PFSK-1 (cell line): ENCODE measurements around the gene GCFC2. TPM values are rescaled to one million over a fixed set of nuclear protein-coding genes. Genes with fewer than 3 reads are reported as not detected.

Experiments used
- FOXP2 ChIP-seq: optimal IDR thresholded peaks from 2 replicates; pipeline ENCODE3; 2011; ENCODE audit warnings: borderline replicate concordance, control low read depth, inconsistent platforms; ENCODE audit not compliant: insufficient read depth; ENCODE audit errors: extremely low read length, extremely low read depth
- POLR2AphosphoS5 ChIP-seq: IDR thresholded peaks from 2 replicates; pipeline ENCODE4 v1.6.1; 2012; ENCODE audit warnings: low read depth, mild to moderate bottlenecking, control low read depth, low read length, moderate library complexity
- REST ChIP-seq, 2 experiments: IDR thresholded peaks; 2 replicates each; pipeline versions ENCODE4 v1.6.1 to v1.8.0; 2011 to 2012; ENCODE audit warnings: low read depth in 2 of 2, low read length in 2 of 2, control low read depth in 1 of 2, inconsistent platforms in 1 of 2, mild to moderate bottlenecking in 1 of 2, moderate library complexity in 1 of 2; ENCODE audit not compliant: insufficient read depth in 1 of 2
- SIN3A ChIP-seq: IDR thresholded peaks from 2 replicates; pipeline ENCODE4 v1.6.1; 2012; ENCODE audit warnings: mild to moderate bottlenecking, low read length, moderate library complexity, borderline replicate concordance; ENCODE audit not compliant: insufficient read depth
- TAF1 ChIP-seq: IDR thresholded peaks from 2 replicates; pipeline ENCODE4 v1.6.1; 2012; ENCODE audit warnings: low read length, control low read depth, borderline replicate concordance; ENCODE audit not compliant: insufficient read depth
- polyA plus RNA-seq: library from polyadenylated mRNA; unstranded; fragments of >200 nt; gene quantifications from one replicate; pipeline ENCODE4 v1.2.1, GENCODE V29; 2012; ENCODE audit warnings: low read depth, missing spikeins; ENCODE audit not compliant: insufficient read length

The GCFC2 gene
- 20.2 TPM for polyA plus RNA-seq

- peak in 1 of 2 experiments; percentile 37; a peak in 1 of 4 replicates for TF ChIP-seq REST (IDR thresholded peaks at IDR 0.05; ENCODE audit: insufficient read depth in 1 of 2, low read depth in 2 of 2, low read length in 2 of 2)
- TF ChIP-seq POLR2AphosphoS5, result peak; percentile 92
- TF ChIP-seq TAF1, result peak; percentile 60; the same call in 1 of the 2 replicates
- TF ChIP-seq SIN3A, result no peak
- TF ChIP-seq FOXP2, result peak; percentile 75
Observed at GRCh38 chr2:75710577-75711253, at the start of gene GCFC2. Gene GCFC2 (minus strand): TSS chr2:75710915. CDS start chr2:75710855, 60 bp downstream.

- TF ChIP-seq SIN3A (no peak), POLR2AphosphoS5 (no peak), TAF1 (no peak), FOXP2 (no peak), REST (IDR thresholded peaks at IDR 0.05; ENCODE audit: insufficient read depth in 1 of 2, low read depth in 2 of 2, low read length in 2 of 2) (no peak)
Observed at GRCh38 chr2:75752828-75753227, 42.1 kb upstream of the GCFC2 start.

- TF ChIP-seq SIN3A, result no peak
- TF ChIP-seq POLR2AphosphoS5, result no peak
- TF ChIP-seq FOXP2, result no peak
- no peak for TF ChIP-seq REST (IDR thresholded peaks at IDR 0.05; ENCODE audit: insufficient read depth in 1 of 2, low read depth in 2 of 2, low read length in 2 of 2)
- no peak for TF ChIP-seq TAF1
Observed at GRCh38 chr2:75751824-75752468, 41.2 kb upstream of the GCFC2 start.

- TF ChIP-seq FOXP2, result no peak
- TF ChIP-seq REST (IDR thresholded peaks at IDR 0.05; ENCODE audit: insufficient read depth in 1 of 2, low read depth in 2 of 2, low read length in 2 of 2), result no peak
- TF ChIP-seq POLR2AphosphoS5, result no peak
- no peak for TF ChIP-seq SIN3A
- no peak for TF ChIP-seq TAF1
Observed at GRCh38 chr2:75751360-75751759, 40.6 kb upstream of the GCFC2 start.
